ENCODE measurements around the gene CRHR1.
"Not testable (repeated sequence)": the region's sequence is repeated elsewhere in the genome, so short reads cannot be mapped to it uniquely, and the experiment has no call there.

The CRHR1 gene

DNA sequence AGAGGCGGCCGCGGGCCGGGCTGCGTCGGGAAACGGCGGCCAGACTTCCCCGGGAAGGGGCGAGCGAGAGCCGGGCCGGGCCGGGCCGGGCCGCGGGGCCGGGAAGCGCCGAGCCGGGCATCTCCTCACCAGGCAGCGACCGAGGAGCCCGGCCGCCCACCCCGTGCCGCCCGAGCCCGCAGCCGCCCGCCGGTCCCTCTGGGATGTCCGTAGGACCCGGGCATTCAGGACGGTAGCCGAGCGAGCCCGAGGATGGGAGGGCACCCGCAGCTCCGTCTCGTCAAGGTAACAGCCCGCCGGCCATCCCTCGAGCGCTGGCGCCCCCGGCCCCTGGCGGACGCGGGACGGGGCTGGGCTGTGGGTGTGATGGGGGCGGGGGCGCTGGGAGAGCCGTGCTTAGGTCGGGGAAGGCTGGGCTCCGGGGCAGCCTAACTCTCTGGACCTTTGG is at the start of gene CRHR1:
CRHR1 (plus strand) TSS at position 28 of the 448 bp plus-strand sequence; CDS start at position 253, 225 bp downstream.
- DNase-seq, result no peak

DNA sequence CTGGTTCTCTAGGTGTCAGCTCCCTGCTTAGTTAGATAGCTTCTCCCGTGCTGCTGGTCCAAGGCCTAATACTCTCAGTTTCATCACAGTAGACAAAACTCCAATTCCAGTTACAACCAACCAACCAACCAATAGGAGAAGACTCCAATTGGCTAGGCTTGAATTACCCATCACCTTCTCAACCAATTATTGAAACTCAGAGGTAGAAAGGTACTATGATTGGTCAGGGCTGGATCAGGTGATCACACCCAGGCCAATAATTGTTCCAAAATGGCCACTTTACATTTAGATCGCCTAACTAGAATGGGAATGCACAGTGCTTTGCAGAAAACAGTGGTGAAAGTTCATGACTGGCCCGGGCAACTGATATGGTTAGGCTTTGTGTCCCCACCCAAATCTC is 49.5 kb upstream of the CRHR1 start:
- DNase-seq, result no peak

DNA sequence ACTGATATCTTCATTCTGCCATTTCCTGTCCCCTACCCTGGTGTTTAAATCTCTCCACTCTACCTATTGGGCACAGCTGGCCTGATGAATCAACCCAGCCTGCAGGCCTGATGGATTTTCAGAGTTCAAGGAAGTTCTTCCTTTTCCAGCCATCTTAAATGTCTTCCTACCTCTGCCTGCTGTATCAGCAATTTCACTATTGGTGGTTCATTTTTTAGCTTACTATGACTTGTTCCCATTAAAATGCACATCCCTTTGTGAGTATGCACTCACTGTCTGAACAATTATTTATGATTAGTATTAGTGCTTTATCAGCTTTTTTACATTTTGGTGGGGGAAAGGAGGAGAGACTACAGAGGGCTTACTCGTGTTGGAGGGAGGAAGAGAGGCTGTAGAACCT is 48.6 kb upstream of the CRHR1 start:
- peak; percentile 13 for DNase-seq

DNA sequence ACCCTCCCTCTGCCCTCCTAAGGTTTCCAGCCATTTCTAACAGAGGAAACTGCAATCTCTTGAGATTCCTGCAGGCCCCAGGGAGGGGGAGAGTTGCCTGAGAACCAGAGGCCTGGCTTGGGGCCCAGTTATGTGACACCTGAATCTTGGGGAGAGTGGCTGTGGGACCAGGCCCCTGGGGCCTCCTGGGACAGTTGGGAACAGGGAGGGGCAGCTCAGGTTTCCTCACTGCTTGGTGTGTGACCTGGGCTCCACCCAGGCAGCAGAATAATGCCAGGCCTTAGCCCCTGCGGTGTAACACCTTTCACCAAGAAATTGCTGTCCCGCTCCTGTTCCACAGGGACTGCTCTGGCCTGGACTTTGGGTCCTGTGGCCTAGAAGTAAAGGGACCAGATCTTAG is 44.3 kb upstream of the CRHR1 start:
- DNase-seq, result peak; percentile 59

DNA sequence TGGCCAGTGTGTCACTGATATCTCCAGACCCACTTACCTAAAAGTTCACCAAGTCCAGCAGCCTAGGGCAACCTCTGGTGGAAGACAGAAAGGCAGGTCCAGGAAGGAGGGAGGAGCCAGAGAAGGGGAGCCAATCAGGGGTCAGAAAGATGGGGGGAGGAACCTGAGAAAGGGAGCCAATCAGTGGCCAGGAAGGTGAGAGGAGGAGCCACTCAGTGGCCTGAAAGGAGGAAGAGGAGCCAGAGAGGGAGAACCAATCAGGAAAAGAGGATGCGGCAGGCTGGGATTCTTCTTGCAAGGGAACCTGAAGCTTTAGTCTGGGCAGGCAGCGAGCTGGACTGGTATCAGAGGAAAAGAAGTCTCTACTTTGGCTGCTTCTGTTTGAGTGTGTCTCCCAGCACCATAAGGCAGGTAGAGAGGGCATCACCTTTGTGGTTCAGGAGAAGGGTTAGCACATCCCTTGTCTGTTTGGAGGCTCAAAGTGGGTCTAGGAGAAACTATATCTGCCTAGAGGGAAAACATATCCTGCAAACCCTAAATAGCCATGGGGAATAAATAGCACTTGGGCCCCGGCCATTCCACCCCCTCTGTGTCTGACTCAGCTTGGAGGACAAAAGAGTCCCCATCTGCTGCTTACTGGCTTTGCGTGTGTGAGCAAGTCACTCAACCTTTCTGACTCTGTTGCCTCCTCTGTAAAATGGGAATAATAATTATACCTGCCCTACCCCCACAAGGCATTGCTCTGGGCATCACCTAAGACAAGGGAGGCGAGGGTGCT is 43.4 kb upstream of the CRHR1 start:
- peak; percentile 98 for DNase-seq

DNA sequence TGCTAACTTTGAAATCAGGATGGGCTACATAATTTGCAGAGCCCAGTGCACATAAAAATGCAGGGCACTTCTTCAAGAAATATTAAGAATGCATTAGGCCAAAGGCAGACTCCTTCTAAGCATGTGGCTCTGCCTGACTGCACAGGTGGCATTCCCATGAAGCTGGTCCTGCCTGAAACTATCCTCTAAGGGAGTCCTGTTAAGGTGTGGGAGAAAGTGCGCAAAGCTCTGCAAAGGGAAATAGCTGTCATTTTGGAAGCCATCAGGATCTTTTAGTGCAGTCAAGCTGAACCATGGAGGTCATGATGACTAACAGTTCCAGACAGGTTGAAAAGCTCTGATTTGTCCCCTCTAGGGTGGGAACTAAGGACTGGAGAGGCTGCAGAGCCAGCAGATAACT is 41.9 kb upstream of the CRHR1 start:
- peak; percentile 22 for DNase-seq

DNA sequence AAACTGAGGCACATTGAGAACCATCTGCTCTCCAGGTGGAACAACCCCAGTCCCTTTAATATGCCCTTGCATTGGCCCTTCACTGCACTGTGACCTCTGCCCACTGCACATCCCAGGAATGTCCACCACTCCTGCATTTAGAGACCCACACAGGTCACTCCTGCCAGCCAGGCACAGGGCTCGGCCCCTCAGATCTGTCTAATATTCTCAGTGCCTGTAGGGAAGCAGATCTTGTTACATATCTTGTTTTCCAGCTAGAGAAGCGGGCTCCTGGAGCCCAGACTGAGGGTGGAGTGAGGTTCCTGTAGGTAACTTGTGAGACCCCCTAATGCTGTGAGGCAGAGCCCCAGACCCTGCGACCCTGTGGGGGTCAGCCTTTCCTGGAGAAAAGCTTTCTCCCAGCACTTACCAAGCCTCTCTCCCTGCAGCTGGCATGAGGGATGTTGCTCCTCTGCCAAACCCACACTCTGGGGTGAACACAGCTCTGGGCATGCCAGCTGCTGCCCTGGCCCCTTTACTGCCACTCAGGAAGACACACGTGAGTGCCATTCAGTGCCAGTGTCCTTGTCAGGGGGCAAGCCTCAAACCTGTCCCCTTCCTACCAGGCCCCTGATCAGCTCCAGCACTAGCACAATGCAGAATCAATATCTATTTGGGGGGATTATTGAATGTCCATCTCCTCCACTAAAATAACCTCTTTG is 40.3 kb upstream of the CRHR1 start:
- peak; percentile 22 for DNase-seq

DNA sequence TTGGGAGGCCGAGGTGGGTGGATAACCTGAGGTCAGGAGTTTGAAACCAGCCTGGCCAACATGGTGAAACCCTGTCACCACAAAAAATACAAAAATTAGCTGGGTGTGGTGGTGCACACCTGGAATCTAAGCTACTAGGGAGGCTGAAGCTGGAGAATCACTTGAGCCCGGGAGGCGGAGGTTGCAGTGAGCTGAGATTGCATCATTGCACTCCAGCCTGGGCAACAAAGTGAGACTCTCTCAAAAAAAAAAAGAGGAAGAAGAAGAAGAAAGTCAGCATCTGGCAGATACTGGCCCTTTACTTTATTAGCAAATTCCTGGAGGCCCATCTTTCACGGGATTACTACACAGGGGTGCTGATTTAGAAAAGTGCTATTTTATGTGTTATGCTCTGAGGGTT is 39.3 kb upstream of the CRHR1 start:
- not testable (repeated sequence) for DNase-seq

DNA sequence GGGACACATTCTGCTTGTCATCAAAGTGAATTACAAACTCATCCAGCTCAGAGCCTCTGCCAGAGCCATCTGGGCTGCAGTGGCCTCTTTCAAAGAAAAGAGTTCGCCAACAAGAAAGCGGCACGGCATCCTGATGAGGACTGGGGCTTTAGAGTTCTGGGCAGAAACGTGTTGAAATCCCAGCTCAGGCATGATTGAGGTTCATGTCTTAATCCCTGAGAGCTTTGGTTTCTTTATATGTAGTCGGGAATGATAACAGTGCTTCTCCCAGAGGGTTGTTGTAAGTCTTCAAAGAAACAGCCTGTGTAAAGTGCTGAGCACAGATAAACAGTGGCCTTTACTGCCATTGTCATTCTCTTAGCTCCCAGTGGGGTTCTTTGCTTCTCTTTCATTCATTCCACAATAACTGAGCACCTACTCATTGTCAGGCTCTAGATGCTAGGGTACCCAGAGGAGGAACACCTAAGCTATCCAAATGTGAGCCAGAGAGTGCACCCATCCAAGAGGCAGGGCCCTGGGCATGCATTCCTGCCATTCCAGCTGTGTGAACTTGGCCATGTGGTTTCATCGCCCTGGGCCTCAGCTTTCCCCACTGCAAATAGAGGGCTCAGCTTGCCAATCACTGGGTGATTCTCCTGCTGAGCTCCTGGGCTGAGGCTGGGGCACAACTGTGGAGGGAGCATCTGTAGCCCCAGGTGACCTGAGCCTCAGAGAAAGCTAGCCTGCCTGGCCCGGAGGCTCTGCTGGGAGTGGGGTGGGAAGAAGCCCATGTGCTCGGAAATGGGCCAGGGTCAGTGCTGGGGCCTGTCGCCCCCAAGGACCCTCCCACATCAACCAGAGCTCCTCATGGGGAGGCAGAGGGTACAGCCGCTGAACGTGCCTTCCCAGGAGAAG is 38.3 kb upstream of the CRHR1 start:
- DNase-seq, result peak; percentile 75

DNA sequence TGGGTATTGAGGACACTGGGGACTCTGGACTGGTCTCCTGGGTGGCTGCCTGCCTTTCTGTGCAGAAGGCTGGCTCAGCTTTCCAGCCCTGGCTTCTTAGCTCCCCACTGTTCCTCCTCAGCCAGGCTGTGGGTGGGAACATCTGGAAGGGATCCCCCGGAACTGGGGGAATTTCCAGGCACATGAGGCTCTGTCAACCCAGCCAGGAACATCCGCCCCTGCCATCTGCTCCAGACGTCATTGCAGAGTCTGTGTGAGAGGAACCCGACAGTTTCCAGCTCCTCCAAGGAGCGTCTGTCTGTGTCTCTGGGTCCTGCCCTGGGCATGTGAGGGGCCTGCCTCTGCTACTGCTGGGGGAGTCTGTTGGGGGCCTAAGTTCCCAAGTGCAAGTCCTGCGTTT is 36.2 kb upstream of the CRHR1 start:
- peak; percentile 72 for DNase-seq

DNA sequence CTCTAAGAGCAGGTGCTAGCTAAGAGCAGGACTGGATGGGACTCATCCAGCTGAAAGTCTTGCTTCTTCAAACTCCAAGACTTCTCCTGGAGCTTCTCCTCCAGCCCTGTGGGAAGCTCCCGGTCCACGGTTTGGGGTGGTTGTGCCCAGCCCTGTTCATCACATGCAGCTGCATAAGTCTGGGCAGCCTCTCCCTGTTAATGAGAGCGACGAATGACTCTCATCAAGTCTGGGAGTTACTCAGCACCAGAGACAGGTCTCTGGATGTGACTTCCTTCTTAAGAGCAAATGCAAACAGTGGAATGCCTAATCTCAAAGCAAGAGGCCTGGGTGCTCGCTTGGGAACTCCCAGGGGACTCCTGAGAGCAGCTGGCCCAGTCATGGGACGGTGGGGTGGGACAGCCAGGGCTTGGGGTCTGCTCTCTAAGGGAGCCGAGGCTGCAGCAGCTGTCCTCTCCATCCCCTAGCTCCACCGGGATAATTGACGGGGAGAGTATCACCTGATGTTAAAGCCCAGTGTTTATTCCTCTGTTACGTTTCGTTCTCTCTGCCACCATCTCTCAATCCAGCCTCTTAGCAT is 35.3 kb upstream of the CRHR1 start:
- peak; percentile 38 for DNase-seq

DNA sequence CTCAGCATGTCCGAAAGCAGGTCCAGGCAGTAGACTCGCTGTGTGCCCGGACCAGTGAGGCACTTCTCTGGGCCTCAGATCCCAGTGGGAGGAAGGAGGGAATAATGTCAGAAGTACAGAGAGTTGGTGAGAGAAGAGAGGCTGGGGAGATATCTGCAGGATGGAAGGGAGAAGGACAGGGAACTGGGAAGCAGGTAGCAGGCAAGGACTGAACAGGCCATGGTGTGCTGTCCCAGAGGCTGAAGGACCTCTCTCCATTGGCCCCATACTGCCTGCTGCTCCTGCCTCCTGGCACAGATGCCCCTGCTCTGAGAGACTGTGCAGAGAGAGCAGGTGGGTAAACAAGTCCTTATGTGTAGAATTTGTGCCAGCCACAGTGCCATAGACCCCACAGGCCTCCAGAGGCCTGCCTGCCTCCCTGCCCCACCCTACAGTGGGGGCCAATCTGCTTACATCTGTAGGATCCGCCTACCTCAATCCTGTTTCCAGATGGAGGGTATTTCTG is 34.2 kb upstream of the CRHR1 start:
- peak; percentile 87 for DNase-seq

DNA sequence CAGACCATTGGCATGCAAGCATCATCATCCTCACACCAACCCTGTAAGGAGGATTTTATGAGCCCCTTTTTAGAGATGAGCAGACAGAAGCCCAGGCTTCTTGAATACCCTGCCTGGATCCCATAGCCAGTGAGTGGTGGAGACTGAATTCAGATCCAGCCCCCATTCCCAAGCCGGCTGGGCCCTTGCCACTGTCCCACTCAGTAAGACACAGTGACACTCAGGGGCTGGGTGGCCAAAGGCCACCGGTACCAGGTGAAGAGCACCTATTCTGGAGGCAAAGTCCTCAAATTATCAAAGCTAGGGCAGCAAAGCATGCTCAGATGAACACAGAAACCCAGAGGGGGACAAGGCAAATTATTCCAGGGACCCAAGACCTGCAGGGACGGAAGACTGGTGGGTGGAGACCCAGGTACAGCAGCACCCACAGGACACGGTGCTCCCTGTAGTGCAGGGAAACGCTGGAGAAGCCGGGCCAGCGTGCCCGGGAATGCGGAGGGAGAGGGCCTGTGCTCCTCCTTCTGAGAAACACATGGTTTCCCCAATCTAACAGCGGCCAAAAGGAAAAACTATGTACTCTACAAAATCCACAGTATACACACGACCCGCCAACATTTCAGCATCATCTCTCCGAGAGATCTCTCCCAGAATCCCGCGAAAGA is 33.2 kb upstream of the CRHR1 start:
- no peak for DNase-seq

DNA sequence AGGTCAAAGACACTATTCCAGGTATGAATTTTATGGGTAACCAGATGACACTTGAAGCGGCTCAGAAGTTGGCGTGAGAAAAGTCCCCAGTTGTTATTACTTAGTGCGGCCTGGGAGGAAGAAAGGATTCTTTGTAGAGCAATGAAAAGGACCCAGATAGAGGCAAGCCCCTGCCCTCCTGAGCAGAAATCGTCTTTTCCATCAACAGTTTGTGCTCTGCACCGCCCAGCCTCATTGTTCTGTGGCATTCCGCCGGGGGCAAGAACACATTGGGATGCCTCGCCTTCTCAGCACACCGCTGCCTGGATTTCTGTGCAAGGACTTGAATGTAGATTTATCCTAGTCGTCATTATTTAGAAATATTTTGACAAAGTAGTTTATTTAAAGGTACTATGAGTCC is 32.7 kb upstream of the CRHR1 start:
- no peak for DNase-seq

DNA sequence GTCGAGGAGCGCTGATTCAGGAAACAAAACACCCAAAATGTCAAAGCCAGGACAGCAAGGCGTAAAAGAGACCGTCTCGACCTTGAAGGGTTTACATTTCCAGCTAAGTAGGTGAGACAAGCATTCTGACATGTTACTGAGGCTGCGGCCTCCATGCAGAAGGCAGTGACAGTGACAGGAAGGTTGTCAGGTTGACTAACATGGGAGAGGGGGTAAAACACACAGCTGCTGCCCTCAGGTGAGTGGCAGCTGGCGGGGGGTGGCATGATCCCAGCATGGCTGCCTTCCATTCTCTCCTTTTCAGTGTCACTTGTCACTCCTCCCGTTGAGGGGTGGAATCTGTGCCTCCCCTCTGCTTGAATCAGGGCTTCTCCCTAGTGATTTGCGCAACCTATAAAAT is 31.9 kb upstream of the CRHR1 start:
- peak; percentile 28 for DNase-seq

DNA sequence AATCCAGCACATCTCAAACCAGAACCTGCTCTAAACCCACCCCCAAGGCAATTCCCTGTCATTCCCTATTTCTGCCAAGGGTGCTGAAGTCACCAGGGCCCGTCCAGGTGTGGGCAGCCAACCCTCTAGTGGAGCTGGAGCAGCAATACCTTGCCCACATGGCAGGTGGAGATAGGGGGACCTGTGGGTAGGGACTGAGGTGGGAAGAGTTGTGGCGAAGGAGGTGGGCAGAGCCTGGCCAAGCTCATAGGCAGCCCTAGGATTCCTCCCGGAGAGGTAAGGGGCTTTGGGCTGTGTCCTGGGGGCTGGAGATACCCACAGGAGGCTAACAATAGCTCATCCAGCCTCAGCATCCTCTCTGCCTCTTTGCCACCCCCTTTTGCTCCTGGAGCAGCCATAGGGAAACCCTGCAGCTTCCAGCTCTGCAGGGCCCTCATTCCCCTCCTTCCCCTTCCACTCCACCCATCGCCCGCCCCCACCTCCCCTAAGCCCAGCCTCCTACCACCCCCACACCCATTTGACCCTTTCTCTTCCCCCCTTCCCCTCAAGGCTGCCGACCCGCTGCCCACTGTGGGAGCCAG is 30.4 kb upstream of the CRHR1 start:
- DNase-seq, result no peak

DNA sequence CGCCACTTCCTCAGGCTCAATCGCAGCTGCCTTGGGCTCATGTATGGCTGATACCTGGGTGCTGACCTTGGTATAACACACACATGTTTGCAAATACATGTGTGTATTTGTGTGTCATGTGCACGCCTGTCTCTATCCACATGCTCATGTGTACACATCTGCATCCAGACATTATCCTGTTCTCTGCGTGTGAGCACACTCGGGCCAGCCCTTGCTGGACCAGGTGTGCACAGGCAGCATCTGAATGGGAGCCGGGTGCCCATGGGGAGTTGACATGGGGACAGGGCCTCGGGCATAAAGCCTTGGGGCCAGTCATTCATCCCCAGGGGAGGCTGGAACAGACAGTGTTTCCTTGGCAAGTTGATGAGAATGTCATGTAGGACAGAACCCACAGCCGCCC is 29.1 kb upstream of the CRHR1 start:
- DNase-seq, result no peak

DNA sequence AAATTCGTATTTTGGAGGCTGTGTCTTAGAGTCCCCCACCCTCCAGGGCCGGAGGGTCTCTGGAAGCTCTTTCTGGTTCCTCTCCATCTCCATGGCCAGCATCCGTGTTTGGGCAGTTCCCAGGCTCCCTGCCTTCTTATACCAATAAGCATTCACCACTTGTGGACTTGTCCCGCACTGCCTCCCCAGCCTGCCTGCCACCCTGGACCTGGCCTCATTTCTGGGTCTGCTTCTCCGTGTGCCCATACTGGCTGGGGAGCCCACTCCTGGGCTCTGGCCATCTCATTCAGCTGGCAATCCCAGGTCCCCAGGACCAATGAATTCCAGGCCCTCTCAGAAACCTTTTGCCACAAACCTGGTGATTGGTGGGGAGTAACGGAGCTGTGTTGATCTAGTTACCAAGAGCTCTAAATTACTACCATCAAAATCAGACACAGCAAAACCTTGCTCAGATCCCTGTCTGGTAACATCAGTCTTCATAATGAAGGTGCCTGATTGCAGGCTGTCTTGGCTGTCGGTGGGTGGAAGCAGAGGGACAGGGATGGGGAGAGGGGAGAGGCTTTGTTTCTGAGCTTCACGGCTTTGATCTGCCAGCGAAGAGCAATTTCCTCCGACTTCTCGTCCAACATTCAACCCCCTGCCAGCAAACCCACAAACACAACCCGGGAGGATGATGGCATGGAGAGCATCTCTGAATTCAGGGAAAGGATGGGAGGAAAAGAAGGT is 27.7 kb upstream of the CRHR1 start:
- peak; percentile 68 for DNase-seq

DNA sequence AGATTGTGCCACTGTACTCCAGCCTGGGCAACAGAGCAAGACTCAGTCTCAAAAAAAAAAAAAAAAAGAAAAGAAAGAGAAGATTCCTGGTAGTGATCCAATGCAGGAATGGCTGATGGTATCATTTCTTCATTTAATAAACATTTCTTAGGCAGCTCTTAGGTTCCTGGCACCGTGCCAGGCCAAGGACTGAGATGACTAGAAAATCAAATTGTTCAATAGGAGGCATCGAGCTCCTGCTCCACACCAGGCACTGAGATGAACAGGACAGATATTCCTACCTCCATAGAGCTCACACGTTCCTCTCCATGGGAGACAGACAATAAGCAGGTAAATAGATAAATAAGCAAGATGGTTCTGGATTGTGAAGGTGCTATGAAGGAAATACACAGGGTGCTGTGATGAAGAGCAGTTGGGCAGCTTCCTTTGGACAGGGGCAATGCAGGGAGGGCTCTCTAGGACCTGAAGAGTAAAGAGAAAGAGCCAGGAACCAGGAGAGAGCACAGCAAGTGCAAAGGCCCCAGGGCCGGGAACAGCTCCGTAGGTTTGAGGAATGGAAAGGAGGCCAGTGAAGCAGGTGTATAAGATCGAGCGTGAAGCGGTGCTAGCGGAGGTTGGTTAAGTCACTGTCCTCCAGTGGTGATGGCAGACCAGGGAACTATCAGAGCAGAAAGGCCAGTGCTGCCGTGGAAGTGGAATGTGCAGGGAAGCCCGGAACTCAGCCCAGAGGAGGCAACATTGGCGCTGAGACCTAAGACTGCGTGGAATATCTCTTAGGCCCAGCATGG is 26.5 kb upstream of the CRHR1 start:
- DNase-seq, result peak; percentile 18

DNA sequence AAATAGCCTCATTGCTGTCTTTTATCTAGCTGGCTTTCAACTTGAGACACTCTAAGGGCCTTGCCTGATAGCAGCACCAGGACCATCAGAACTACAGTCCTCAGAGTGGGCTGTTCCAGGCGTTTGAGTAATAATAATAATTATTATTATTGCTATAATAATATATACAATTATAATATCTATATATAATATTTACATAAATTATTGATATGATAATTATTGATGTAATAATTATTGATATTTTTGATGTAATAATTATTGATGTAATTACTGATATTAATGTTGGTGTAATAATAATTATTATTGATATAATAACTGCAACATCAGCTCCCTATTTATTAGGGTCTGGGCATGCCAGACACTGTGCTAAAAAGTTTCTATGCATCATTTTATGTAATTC is 25.6 kb upstream of the CRHR1 start:
- DNase-seq, result no peak
